H1 (cell line): ENCODE measurements around the gene ENTPD1. TPM values are rescaled to one million over a fixed set of nuclear protein-coding genes. Genes with fewer than 3 reads are reported as not detected.
"Not testable (repeated sequence)": the region's sequence is repeated elsewhere in the genome, so short reads cannot be mapped to it uniquely, and the experiment has no call there.

Experiments used
- CTCF ChIA-PET: fragments of 300-600 bp; sonication (Branson Sonifier 250); formaldehyde crosslinking; loops from one replicate; lab custom pipeline; 2021; ENCODE audit not compliant: partially characterized antibody; lab: Charles Lee
- POLR2A ChIA-PET: fragments of 300-600 bp; sonication (Branson Sonifier 250); formaldehyde crosslinking; loops from one replicate; lab custom pipeline; 2021; ENCODE audit warnings: inconsistent platforms; ENCODE audit not compliant: partially characterized antibody; lab: Charles Lee
- DNase-seq, 2 experiments: peaks; one replicate each; pipeline versions ENCODE4 v3.0.0 to v3.0.0-alpha.2; 2010 to 2022; ENCODE audit warnings: low spot score in 2 of 2, low read depth in 1 of 2, mixed read lengths in 1 of 2
- FAIRE-seq: peaks from 2 replicates; lab custom pipeline; 2011; peaks lifted over from hg19 to GRCh38; lab: Jason Lieb, UNC
- H2AFZ ChIP-seq: 2 replicates; pipeline ENCODE4 v1.8.1; 2012; ENCODE audit warnings: low read length, inconsistent platforms
- H2AK5ac ChIP-seq: 2 replicates; pipeline ENCODE4 v1.6.1; 2013; ENCODE audit warnings: low read depth, low read length
- H2BK120ac ChIP-seq: replicated peaks from 2 replicates; pipeline ENCODE3; 2013; ENCODE audit warnings: low read depth, low read length, inconsistent platforms
- H2BK12ac ChIP-seq: 2 replicates; pipeline ENCODE4 v1.6.1; 2013; ENCODE audit warnings: low read depth, low read length
- H2BK15ac ChIP-seq: 2 replicates; pipeline ENCODE4 v1.6.1; 2013; ENCODE audit warnings: low read length
- H2BK20ac ChIP-seq: 2 replicates; pipeline ENCODE4 v1.6.1; 2013; ENCODE audit warnings: low read length
- H2BK5ac ChIP-seq: 2 replicates; pipeline ENCODE4 v1.6.1; 2013; ENCODE audit warnings: low read depth, low read length
- H3K14ac ChIP-seq: 2 replicates; pipeline ENCODE4 v1.6.1; 2013; ENCODE audit warnings: inconsistent platforms; ENCODE audit not compliant: insufficient read length
- H3K18ac ChIP-seq: 2 replicates; pipeline ENCODE4 v1.6.1; 2013; ENCODE audit warnings: low read length; ENCODE audit errors: extremely low read depth
- H3K23ac ChIP-seq: 2 replicates; pipeline ENCODE4 v1.6.1; 2013; ENCODE audit warnings: inconsistent platforms; ENCODE audit not compliant: insufficient read length
- H3K23me2 ChIP-seq: 2 replicates; pipeline ENCODE4 v1.6.1; 2013; ENCODE audit warnings: low read depth, low read length
- H3K27ac ChIP-seq: 2 replicates; pipeline ENCODE4 v1.6.1; 2011; ENCODE audit warnings: low read depth, low read length, inconsistent platforms
- H3K27me3 ChIP-seq, 4 experiments: replicated peaks in 1 of 4; 1 replicate in 1 of 4; 2 replicates in 3 of 4; pipeline versions ENCODE4 v1.6.1 to v1.8.1; 2011 to 2013; ENCODE audit warnings: low read length in 3 of 4, mild to moderate bottlenecking in 3 of 4, inconsistent platforms in 2 of 4, mixed read lengths in 2 of 4, moderate library complexity in 1 of 4; ENCODE audit not compliant: control insufficient read depth in 3 of 4, insufficient read depth in 3 of 4; ENCODE audit errors: extremely low read depth in 1 of 4
- H3K36me3 ChIP-seq, 4 experiments: 2 replicates each; pipeline versions ENCODE4 v1.6.1 to v1.8.1; 2011 to 2013; ENCODE audit warnings: mild to moderate bottlenecking in 4 of 4, low read length in 3 of 4, moderate library complexity in 2 of 4, control low read depth in 1 of 4, inconsistent platforms in 1 of 4; ENCODE audit not compliant: insufficient read depth in 4 of 4, control insufficient read depth in 2 of 4
- H3K4ac ChIP-seq: replicated peaks from 2 replicates; pipeline ENCODE3; 2013; ENCODE audit warnings: low read length, low read depth, mixed read lengths, inconsistent platforms; ENCODE audit not compliant: insufficient read length
- H3K4me1 ChIP-seq, 4 experiments: replicated peaks in 1 of 4; 1 replicate in 1 of 4; 2 replicates in 3 of 4; pipeline versions ENCODE4 v1.6.1 to v1.8.1; 2011 to 2013; ENCODE audit warnings: low read length in 3 of 4, inconsistent platforms in 2 of 4, mixed read lengths in 1 of 4; ENCODE audit not compliant: insufficient read depth in 4 of 4, control insufficient read depth in 3 of 4
- H3K4me2 ChIP-seq, 2 experiments: 2 replicates each; pipeline versions ENCODE4 v1.6.1 to v1.8.1; 2011 to 2013; ENCODE audit warnings: low read depth in 2 of 2, low read length in 2 of 2, control low read depth in 1 of 2, inconsistent platforms in 1 of 2, mild to moderate bottlenecking in 1 of 2; ENCODE audit not compliant: insufficient read depth in 1 of 2
- H3K4me3 ChIP-seq, 4 experiments: fragments of 200-600, 300-600 bp in 1 of 4; sonication (generic), shearing (Covaris generic), sonication (Bioruptor Twin) in 1 of 4; 2 replicates each; pipeline versions ENCODE4 v1.5.1 to v1.8.1; 2011 to 2016; ENCODE audit warnings: low read length in 4 of 4, low read depth in 3 of 4, control low read depth in 2 of 4, inconsistent platforms in 2 of 4, mild to moderate bottlenecking in 2 of 4, mixed read lengths in 1 of 4, moderate library complexity in 1 of 4; ENCODE audit not compliant: insufficient read depth in 2 of 4; ENCODE audit errors: extremely low read depth in 1 of 4
- H3K56ac ChIP-seq: replicated peaks from 2 replicates; pipeline ENCODE3; 2013; ENCODE audit warnings: low read depth, mild to moderate bottlenecking, mixed read lengths, low read length, inconsistent platforms; ENCODE audit not compliant: insufficient read length
- H3K79me1 ChIP-seq: 2 replicates; pipeline ENCODE4 v1.6.1; 2013; ENCODE audit warnings: low read depth, low read length, control low read depth
- H3K79me2 ChIP-seq, 2 experiments: 2 replicates each; pipeline versions ENCODE4 v1.6.1 to v1.8.1; 2012 to 2013; ENCODE audit warnings: low read length in 2 of 2, mild to moderate bottlenecking in 2 of 2, inconsistent platforms in 1 of 2; ENCODE audit not compliant: insufficient read depth in 2 of 2, control insufficient read depth in 1 of 2
- H3K9ac ChIP-seq, 4 experiments: replicated peaks in 1 of 4; 1 replicate in 1 of 4; 2 replicates in 3 of 4; pipeline versions ENCODE4 v1.6.1 to v1.8.1; 2011 to 2013; ENCODE audit warnings: low read depth in 3 of 4, low read length in 3 of 4, control low read depth in 2 of 4, mild to moderate bottlenecking in 2 of 4, moderate library complexity in 2 of 4, inconsistent platforms in 1 of 4; ENCODE audit errors: extremely low read depth in 1 of 4
- H3K9me3 ChIP-seq, 2 experiments: 2 replicates each; pipeline versions ENCODE4 v1.6.1 to v1.8.1; 2012 to 2013; ENCODE audit warnings: mild to moderate bottlenecking in 2 of 2, moderate library complexity in 2 of 2, control low read depth in 1 of 2, inconsistent platforms in 1 of 2, low read depth in 1 of 2, low read length in 1 of 2, mixed read lengths in 1 of 2; ENCODE audit not compliant: insufficient read depth in 2 of 2
- H4K20me1 ChIP-seq, 2 experiments: replicated peaks in 1 of 2; 2 replicates each; pipeline versions ENCODE3 to v1.8.1; 2011 to 2013; ENCODE audit warnings: inconsistent platforms in 2 of 2, low read length in 2 of 2, mild to moderate bottlenecking in 1 of 2; ENCODE audit not compliant: insufficient read depth in 2 of 2, control insufficient read depth in 1 of 2
- H4K5ac ChIP-seq: 2 replicates; pipeline ENCODE4 v1.6.1; 2013; ENCODE audit warnings: low read length, low read depth, mixed read lengths, inconsistent platforms; ENCODE audit not compliant: insufficient read length
- H4K8ac ChIP-seq: 2 replicates; pipeline ENCODE4 v1.8.0; 2013; ENCODE audit warnings: mild to moderate bottlenecking, moderate library complexity, low read length, inconsistent platforms; ENCODE audit not compliant: insufficient read depth; ENCODE audit errors: extremely low read depth
- H4K91ac ChIP-seq: replicated peaks from 2 replicates; pipeline ENCODE3; 2013; ENCODE audit warnings: low read length, mixed read lengths, inconsistent platforms; ENCODE audit not compliant: insufficient read length
- WGBS, 2 experiments: shearing (Covaris generic) in 1 of 2; methylation state at CpG; one replicate each; pipeline versions ENCODE4 v1.1.6 to v1.1.7; 2013 to 2015; ENCODE audit warnings: low lambda C conversion rate in 2 of 2, mixed read lengths in 2 of 2, inconsistent platforms in 1 of 2, low coverage in 1 of 2, missing lambda C conversion rate in 1 of 2; ENCODE audit not compliant: insufficient replicate concordance in 2 of 2, insufficient coverage in 1 of 2, insufficient read length in 1 of 2; ENCODE audit errors: extremely low coverage in 1 of 2, missing lambda C conversion rate in 1 of 2; 5-methylcytosine and 5-hydroxymethylcytosine counted together
- polyA plus RNA-seq, 7 experiments: library from polyadenylated mRNA; depleted of rRNA in 3 of 7; stranded (reverse) in 5 of 7; unstranded in 2 of 7; fragments of >200 nt in 5 of 7; fragments of 200-250 nt in 2 of 7; gene quantifications; 1 replicate in 5 of 7; 2 replicates in 1 of 7; 4 replicates in 1 of 7; pipeline versions ENCODE4 v1.2.1 to v1.2.3, GENCODE V29; 2011 to 2013; ENCODE audit warnings: missing spikeins in 2 of 7, mixed read lengths in 2 of 7
- total RNA-seq: library from RNA; stranded (reverse); fragmentation: NEBNext Ultra II Directional; extraction: Animal tissue kit (Norgen Biotek cat#: 25700); gene quantifications from 2 replicates; pipeline ENCODE4 v1.2.1, GENCODE V29; 2021

ENTPD1 gene
- total and polyA plus RNA-seq, 2 of the 8 experiments (the other 6 are each of a cell fraction or from before 2014, with no cell fraction given) = 2.2 to 2.5 TPM

- H3K4me2 ChIP-seq, POLR2A ChIA-PET, H2AFZ ChIP-seq, H2BK20ac ChIP-seq, H4K8ac ChIP-seq, H2BK120ac ChIP-seq, H3K9me3 ChIP-seq, H3K4me3 ChIP-seq, H3K36me3 ChIP-seq, H3K27ac ChIP-seq, H4K91ac ChIP-seq, DNase-seq, H3K27me3 ChIP-seq, H2AK5ac ChIP-seq, H3K4me1 ChIP-seq, H2BK15ac ChIP-seq, H4K5ac ChIP-seq, H2BK5ac ChIP-seq, FAIRE-seq, H3K23ac ChIP-seq, H3K79me2 ChIP-seq, H3K14ac ChIP-seq, H3K79me1 ChIP-seq, H2BK12ac ChIP-seq, H3K18ac ChIP-seq, H3K56ac ChIP-seq, H3K9ac ChIP-seq, H4K20me1 ChIP-seq, CTCF ChIA-PET, H3K4ac ChIP-seq, H3K23me2 ChIP-seq: not testable (repeated sequence)
- 69% methylated on average over 2 of the region's 2 CpGs; no CpG with 5 or more reads in 1 of the 2 experiments for WGBS, 2 experiments
Measured at GRCh38 chr10:95773454-95773853, 17.5 kb downstream of the ENTPD1 start.

- FAIRE-seq = not testable (repeated sequence)
Measured at GRCh38 chr10:95777638-95778037, 21.7 kb downstream of the ENTPD1 start.

More at GRCh38 chr10:95777638-95778037, 21.7 kb downstream of the ENTPD1 start:
- H3K27me3 ChIP-seq, H2BK120ac ChIP-seq, H3K79me2 ChIP-seq, DNase-seq, H3K4me3 ChIP-seq, H3K9me3 ChIP-seq, H4K5ac ChIP-seq, H3K18ac ChIP-seq, H2BK5ac ChIP-seq, H2AK5ac ChIP-seq, H4K20me1 ChIP-seq, H3K56ac ChIP-seq, H3K4me2 ChIP-seq, H3K23me2 ChIP-seq, H3K14ac ChIP-seq, H2BK15ac ChIP-seq, H3K79me1 ChIP-seq, H3K23ac ChIP-seq, H3K36me3 ChIP-seq, H2BK20ac ChIP-seq, H3K4ac ChIP-seq, H3K4me1 ChIP-seq, H3K27ac ChIP-seq, H4K8ac ChIP-seq, H4K91ac ChIP-seq, H2BK12ac ChIP-seq, H2AFZ ChIP-seq, POLR2A ChIA-PET, H3K9ac ChIP-seq: not testable (repeated sequence)
- 95% methylated on average over 8 of the region's 8 CpGs; no CpG with 5 or more reads in 1 of the 2 experiments for WGBS, 2 experiments
- CTCF ChIA-PET = interaction anchor here (1.6 kb wide), 1 partner anchor 14 kb away, joined by 4 read pairs; no protein-coding TSS in a partner anchor
